Neuronal stem cell (in vitro differentiated cells): Measurements from ENCODE around the gene ABHD3.
"Not testable (repeated sequence)": the region's sequence is repeated elsewhere in the genome, so short reads cannot be mapped to it uniquely, and the experiment has no call there.

Experiments
- DNase-seq: peaks from one replicate; pipeline ENCODE4 v3.0.0-alpha.2; 2013; ENCODE audit warnings: low spot score
- H2AFZ ChIP-seq: one replicate; pipeline ENCODE4 v1.6.1; 2013; ENCODE audit warnings: mild to moderate bottlenecking, low read length, inconsistent platforms
- H2AK5ac ChIP-seq: 2 replicates; pipeline ENCODE4 v1.6.1; 2013; ENCODE audit warnings: low read depth, mild to moderate bottlenecking, inconsistent platforms, low read length, moderate library complexity, mixed read lengths
- H2BK120ac ChIP-seq: 2 replicates; pipeline ENCODE4 v1.6.1; 2013; ENCODE audit warnings: low read depth, mild to moderate bottlenecking, inconsistent platforms, low read length, moderate library complexity, mixed read lengths
- H2BK12ac ChIP-seq: one replicate; pipeline ENCODE4 v1.6.1; 2013; ENCODE audit warnings: low read length, inconsistent platforms
- H2BK15ac ChIP-seq: 2 replicates; pipeline ENCODE4 v1.6.1; 2013; ENCODE audit warnings: mild to moderate bottlenecking, low read length, inconsistent platforms, mixed read lengths
- H2BK5ac ChIP-seq: one replicate; pipeline ENCODE4 v1.6.1; 2013; ENCODE audit warnings: inconsistent platforms, mild to moderate bottlenecking, low read length, moderate library complexity
- H3K14ac ChIP-seq: one replicate; pipeline ENCODE4 v1.6.1; 2013; ENCODE audit warnings: low read length, inconsistent platforms
- H3K18ac ChIP-seq: 2 replicates; pipeline ENCODE4 v1.6.1; 2013; ENCODE audit warnings: low read length, inconsistent platforms
- H3K23ac ChIP-seq: 2 replicates; pipeline ENCODE4 v1.6.1; 2013; ENCODE audit warnings: low read depth, mild to moderate bottlenecking, mixed read lengths, low read length, inconsistent platforms; ENCODE audit not compliant: poor library complexity
- H3K27ac ChIP-seq: replicated peaks from 3 replicates; pipeline ENCODE4 v1.5.1; 2013; ENCODE audit warnings: low read length, inconsistent platforms
- H3K27me3 ChIP-seq, 3 experiments: 2 replicates each; pipeline ENCODE4 v1.6.1; 2013; ENCODE audit warnings: low read length in 3 of 3, mild to moderate bottlenecking in 2 of 3, inconsistent platforms in 1 of 3, low read depth in 1 of 3, mixed read lengths in 1 of 3, moderate library complexity in 1 of 3; ENCODE audit not compliant: control insufficient read depth in 3 of 3, insufficient read depth in 3 of 3
- H3K36me3 ChIP-seq, 2 donors: replicated peaks in 1 of 2; 2 replicates each; pipeline ENCODE4 v1.6.1; 2013; ENCODE audit warnings: low read length in 2 of 2; ENCODE audit not compliant: control insufficient read depth in 2 of 2, insufficient read depth in 2 of 2
- H3K4ac ChIP-seq: 2 replicates; pipeline ENCODE4 v1.6.1; 2013; ENCODE audit warnings: inconsistent platforms, mild to moderate bottlenecking, low read length, moderate library complexity
- H3K4me1 ChIP-seq, 2 donors: 1 replicate in 1 of 2; 2 replicates in 1 of 2; pipeline ENCODE4 v1.6.1; 2013; ENCODE audit warnings: low read length in 2 of 2, low read depth in 1 of 2; ENCODE audit not compliant: control insufficient read depth in 2 of 2, insufficient read depth in 1 of 2
- H3K4me2 ChIP-seq: one replicate; pipeline ENCODE4 v1.6.1; 2013; ENCODE audit warnings: mild to moderate bottlenecking, low read length, inconsistent platforms; ENCODE audit not compliant: insufficient read depth, poor library complexity, severe bottlenecking
- H3K4me3 ChIP-seq, 2 donors: 2 replicates each; pipeline ENCODE4 v1.5.1; 2013; ENCODE audit warnings: low read length in 2 of 2, mild to moderate bottlenecking in 2 of 2, inconsistent platforms in 1 of 2, moderate library complexity in 1 of 2
- H3K79me1 ChIP-seq: one replicate; pipeline ENCODE4 v1.6.1; 2013; ENCODE audit warnings: low read depth, mild to moderate bottlenecking, inconsistent platforms, low read length, moderate library complexity
- H3K9ac ChIP-seq: one replicate; pipeline ENCODE4 v1.6.1; 2013; ENCODE audit warnings: mild to moderate bottlenecking, low read depth, low read length, inconsistent platforms; ENCODE audit not compliant: poor library complexity
- H3K9me3 ChIP-seq, 2 donors: replicated peaks in 1 of 2; 2 replicates each; pipeline versions ENCODE3 to v1.6.1; 2013; ENCODE audit warnings: low read length in 2 of 2, mild to moderate bottlenecking in 2 of 2, inconsistent platforms in 1 of 2, low read depth in 1 of 2, mixed read lengths in 1 of 2, moderate library complexity in 1 of 2; ENCODE audit not compliant: control insufficient read depth in 2 of 2, insufficient read depth in 1 of 2
- H4K8ac ChIP-seq: one replicate; pipeline ENCODE4 v1.6.1; 2013; ENCODE audit warnings: low read depth, mild to moderate bottlenecking, inconsistent platforms, low read length, moderate library complexity
- H4K91ac ChIP-seq: one replicate; pipeline ENCODE4 v1.6.1; 2013; ENCODE audit warnings: low read length, low read depth, mild to moderate bottlenecking, inconsistent platforms; ENCODE audit not compliant: poor library complexity
- WGBS, 2 donors: extraction: QIAGEN DNeasy Blood & Tissue Kit; methylation state at CpG; one replicate each; pipeline ENCODE4 v1.1.7; 2013; ENCODE audit warnings: missing lambda C conversion rate in 2 of 2, mixed read lengths in 1 of 2; ENCODE audit not compliant: insufficient read length in 2 of 2, insufficient replicate concordance in 1 of 2; ENCODE audit errors: extremely low coverage in 2 of 2; 5-methylcytosine and 5-hydroxymethylcytosine counted together

Gene ABHD3

DNA sequence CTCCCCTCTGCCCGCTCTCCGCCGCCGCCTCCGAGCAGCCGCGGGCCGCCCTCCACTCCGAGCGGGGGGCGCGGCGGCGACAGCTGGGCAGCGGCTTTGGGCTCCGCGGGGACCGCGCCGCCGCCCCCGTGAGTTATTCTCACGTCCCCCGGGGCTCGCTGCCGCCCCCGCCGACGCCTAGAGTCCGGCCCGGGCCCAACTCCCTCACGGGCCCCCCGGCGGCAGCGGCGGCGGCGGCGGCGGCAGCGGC lies 36.7 kb upstream of the ABHD3 start:
- Histone ChIP-seq H3K23ac (no peak overlapping the region), H2BK5ac (peak overlapping the region; percentile 95), H3K4me1 (peaks cover 1 to 5% of the 10 kb centered on the region in 2 donors), H4K8ac (no peak overlapping the region), H2BK15ac (no peak overlapping the region), H2AK5ac (peak overlapping the region; percentile 97), H3K9me3 (no peaks in the 10 kb centered on the region), H3K18ac (peak overlapping the region; percentile 99), H3K36me3 (peaks cover 1 to 23% of the 10 kb centered on the region in 2 donors), H3K4me3 (peak overlapping the region; percentile 91 to 98), H2BK12ac (peak overlapping the region; percentile 90), H2AFZ (peak overlapping the region; percentile 98), H2BK120ac (no peak overlapping the region), H3K79me1 (peaks cover 4% of the 10 kb centered on the region), H4K91ac (no peak overlapping the region), H3K27me3 (no peaks in the 10 kb centered on the region), H3K9ac (peak overlapping the region; percentile 100), H3K27ac (peak overlapping the region; percentile 100), H3K4ac (no peak overlapping the region), H3K4me2 (peak overlapping the region; percentile 66), H3K14ac (peak overlapping the region; percentile 100)
- no peak for DNase-seq
- no CpG with 5 or more reads among the region's 41 CpGs for WGBS, 2 donors

DNA sequence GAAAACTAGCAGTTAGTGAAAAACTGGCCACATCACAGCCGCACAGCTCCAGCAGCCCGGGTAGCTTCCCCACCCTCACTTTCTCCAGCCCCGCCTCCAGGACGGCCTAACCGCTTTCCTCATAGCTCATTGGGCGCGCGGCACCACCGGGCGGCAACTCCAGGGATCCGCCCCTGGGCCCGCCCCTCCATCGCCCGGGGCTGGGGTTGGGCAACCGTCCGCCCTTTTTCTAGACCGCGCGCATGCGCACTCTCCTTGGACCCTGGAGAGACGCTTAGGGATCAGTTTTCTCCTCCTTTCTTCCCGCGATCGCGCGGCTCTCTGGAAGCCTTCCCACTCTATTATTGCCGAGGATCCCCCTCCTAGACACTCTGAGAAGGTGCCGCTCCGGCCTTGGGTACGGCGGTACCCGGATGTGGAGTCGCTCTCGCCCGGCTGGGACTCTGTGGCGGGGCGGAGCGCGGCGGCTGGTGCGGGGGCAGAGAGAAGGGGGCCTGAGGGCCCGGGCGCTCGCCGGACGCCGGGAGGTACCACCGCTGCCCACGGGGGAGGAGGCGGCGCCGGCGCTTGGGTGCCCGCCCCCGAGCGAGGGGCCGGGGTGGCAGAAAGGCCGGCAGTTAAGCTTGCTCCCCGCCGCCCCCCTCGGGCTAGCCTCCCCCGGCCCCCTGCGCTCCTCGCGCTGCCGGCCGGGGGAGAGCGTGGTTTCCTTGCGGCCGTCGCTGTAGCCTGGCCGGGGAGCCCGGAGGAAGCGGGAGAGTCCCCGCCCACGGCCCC lies 36.2 kb upstream of the ABHD3 start, which contains the start of gene MIB1:
MIB1 (plus strand) TSS at position 255 of the 774 bp plus-strand sequence. CDS start 792 bp downstream, outside the sequence.
- H2AFZ ChIP-seq = peak within 1 kb of the TSS; percentile 98
- H3K23ac ChIP-seq = peak within 1 kb of the TSS; percentile 98
- H3K4ac ChIP-seq = no peak within 1 kb of the TSS
- peak within 1 kb of the TSS; percentile 100 for H3K9ac ChIP-seq
- H2BK12ac ChIP-seq = peak within 1 kb of the TSS; percentile 90
- H4K91ac ChIP-seq = no peak within 1 kb of the TSS
- no CpG with 5 or more reads among the region's 76 CpGs for WGBS, 2 donors
- peak within 1 kb of the TSS; percentile 81 for H2BK120ac ChIP-seq
- H2AK5ac ChIP-seq = peak within 1 kb of the TSS; percentile 97
- no peaks in the 10 kb centered on the region for H3K27me3 ChIP-seq
- H2BK5ac ChIP-seq = peak within 1 kb of the TSS; percentile 95
- H3K79me1 ChIP-seq = peaks cover 4% of the 10 kb centered on the region
- H4K8ac ChIP-seq = no peak within 1 kb of the TSS
- DNase-seq = peak; percentile 99
- peak within 1 kb of the TSS; percentile 66 for H3K4me2 ChIP-seq
- peak within 1 kb of the TSS; percentile 100 for H3K14ac ChIP-seq
- peaks cover 1 to 23% of the 10 kb centered on the region in 2 donors for H3K36me3 ChIP-seq
- H2BK15ac ChIP-seq = no peak within 1 kb of the TSS
- H3K18ac ChIP-seq = peak within 1 kb of the TSS; percentile 99
- peak within 1 kb of the TSS; percentile 100 for H3K27ac ChIP-seq
- peaks cover 0 to 2% of the 10 kb centered on the region in 2 donors for H3K9me3 ChIP-seq
- peak within 1 kb of the TSS; percentile 91 to 98 for H3K4me3 ChIP-seq
- peaks cover 1 to 3% of the 10 kb centered on the region in 2 donors for H3K4me1 ChIP-seq

DNA sequence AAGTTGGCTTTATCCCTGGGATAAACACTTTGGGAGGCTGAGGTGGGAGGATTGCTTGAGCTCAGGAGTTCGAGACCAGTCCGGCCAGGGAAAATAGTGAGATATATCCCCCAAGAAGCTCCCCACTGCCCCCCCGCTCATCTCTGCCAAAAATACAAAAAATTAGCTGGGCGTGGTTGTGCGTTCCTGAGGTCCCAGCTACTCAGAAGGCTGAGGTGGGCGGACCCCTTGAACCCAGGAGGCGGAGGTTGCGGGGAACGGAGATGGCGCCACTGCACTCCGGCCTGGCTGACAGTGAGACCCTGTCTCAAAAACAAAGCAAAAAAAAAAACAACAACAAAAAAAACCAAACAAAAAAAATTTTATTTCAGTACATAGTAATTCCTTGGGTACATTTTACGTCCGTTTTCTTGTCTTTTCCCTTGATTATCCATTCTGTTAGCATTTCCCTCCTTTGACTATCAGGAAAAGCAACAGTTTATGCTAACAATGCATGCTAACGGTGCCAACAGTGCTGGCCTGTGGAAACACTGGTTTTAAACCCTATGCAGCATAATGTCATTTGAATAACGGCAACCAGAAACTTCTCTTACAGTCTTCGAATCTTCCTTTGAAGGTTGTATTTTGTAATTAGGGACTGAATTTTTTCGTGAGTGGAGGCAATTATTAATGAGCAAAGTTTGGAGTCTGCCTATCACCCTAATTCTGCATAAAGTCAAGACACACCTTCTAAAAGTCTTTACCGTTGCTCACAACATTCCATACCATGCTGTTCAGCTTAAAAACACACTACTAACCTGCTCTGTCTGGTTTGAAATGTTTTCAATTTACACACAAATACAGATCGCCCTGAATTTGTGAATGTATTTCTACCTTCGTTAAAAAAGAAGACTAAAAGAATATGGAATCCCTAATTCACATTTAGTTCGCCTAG lies 35.3 kb upstream of the ABHD3 start:
- WGBS, 2 donors = no CpG with 5 or more reads among the region's 21 CpGs
- Histone ChIP-seq H3K4me1 (peaks cover 1 to 3% of the 10 kb centered on the region in 2 donors), H2AFZ (peak overlapping the region; percentile 98), H4K8ac (no peak overlapping the region), H2BK5ac (no peak overlapping the region), H3K9me3 (peaks cover 0 to 2% of the 10 kb centered on the region in 2 donors), H4K91ac (no peak overlapping the region), H3K4ac (no peak overlapping the region), H3K9ac (no peak overlapping the region), H3K14ac (no peak overlapping the region), H2BK12ac (no peak overlapping the region), H3K79me1 (peaks cover 4% of the 10 kb centered on the region), H3K18ac (no peak overlapping the region), H2BK15ac (no peak overlapping the region), H3K27ac (peak overlapping the region; percentile 46), H2AK5ac (no peak overlapping the region), H3K4me2 (peak overlapping the region; percentile 18), H3K36me3 (peaks cover 0 to 15% of the 10 kb centered on the region in 2 donors), H2BK120ac (no peak overlapping the region), H3K23ac (no peak overlapping the region), H3K27me3 (no peaks in the 10 kb centered on the region), H3K4me3 (peak overlapping the region in 1 of 2 donors; percentile 98)
- DNase-seq = no peak

DNA sequence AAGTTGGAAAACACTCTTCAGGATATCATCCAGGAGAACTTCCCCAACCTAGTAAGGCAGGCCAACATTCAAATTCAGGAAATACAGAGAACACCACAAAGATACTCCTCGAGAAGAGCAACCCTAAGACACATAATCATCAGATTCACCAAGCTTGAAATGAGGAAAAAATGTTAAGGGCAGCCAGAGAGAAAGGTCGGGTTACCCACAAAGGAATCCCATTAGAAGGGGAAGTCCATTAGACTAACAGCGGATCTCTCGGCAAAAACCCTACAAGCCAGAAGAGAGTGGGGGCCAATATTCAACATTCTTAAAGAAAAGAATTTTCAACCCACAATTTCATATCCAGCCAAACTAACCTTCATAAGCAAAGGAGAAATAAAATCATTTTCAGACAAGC lies 32.4 kb upstream of the ABHD3 start:
- DNase-seq, H3K79me1 ChIP-seq, H2BK12ac ChIP-seq, H3K18ac ChIP-seq, H2BK15ac ChIP-seq, H4K91ac ChIP-seq, H3K27ac ChIP-seq, H3K4me2 ChIP-seq, H3K4me3 ChIP-seq, H2AK5ac ChIP-seq, H3K14ac ChIP-seq, H3K4me1 ChIP-seq, H4K8ac ChIP-seq, H2BK5ac ChIP-seq, H3K27me3 ChIP-seq, H3K4ac ChIP-seq, H3K23ac ChIP-seq, H3K9ac ChIP-seq, H2BK120ac ChIP-seq, H3K36me3 ChIP-seq, H2AFZ ChIP-seq, H3K9me3 ChIP-seq: not testable (repeated sequence)
- no CpG with 5 or more reads among the region's 4 CpGs for WGBS, 2 donors
